T-helper 17 cell (primary cell): ENCODE results near the gene GOLGA6A. TPM values are rescaled to one million over a fixed set of nuclear protein-coding genes. Genes with fewer than 3 reads are reported as not detected.
"Not testable (repeated sequence)": the region's sequence is repeated elsewhere in the genome, so short reads cannot be mapped to it uniquely, and the experiment has no call there.

ENCODE experiments used
- ATAC-seq: fragments of 150-1000 bp; cut with Tn5 transposase; 2 replicates; pipeline ENCODE4 v1.10.0; 2021; ENCODE audit warnings: mild to moderate bottlenecking, moderate library complexity
- DNase-seq, 3 donors: peaks; one replicate each; pipeline versions ENCODE4 v3.0.0 to v3.0.0-alpha.2; 2020 to 2021
- H3K9me3 ChIP-seq: one replicate; pipeline ENCODE4 v1.7.0; 2013; ENCODE audit warnings: low read length, mild to moderate bottlenecking; ENCODE audit not compliant: control insufficient read depth, poor library complexity, severe bottlenecking
- H3K27ac Mint-ChIP-seq: one replicate; pipeline ENCODE4 v1.8.0; 2022; ENCODE audit warnings: mild to moderate bottlenecking, moderate library complexity, mixed read lengths
- H3K27me3 Mint-ChIP-seq: one replicate; pipeline ENCODE4 v1.8.0; 2022; ENCODE audit warnings: mixed read lengths
- H3K36me3 Mint-ChIP-seq: one replicate; pipeline ENCODE4 v1.8.0; 2022; ENCODE audit warnings: low read depth, mixed read lengths
- H3K4me1 Mint-ChIP-seq: one replicate; pipeline ENCODE4 v1.8.0; 2022; ENCODE audit warnings: mild to moderate bottlenecking, mixed read lengths
- H3K4me3 Mint-ChIP-seq: one replicate; pipeline ENCODE4 v1.8.0; 2022; ENCODE audit warnings: mild to moderate bottlenecking, moderate library complexity, mixed read lengths
- total RNA-seq, 4 donors: library from RNA in 2 of 4; stranded (reverse) in 2 of 4; gene quantifications; one replicate each; pipeline ENCODE4 v1.2.3 and lab custom pipeline; 2022 to 2026

GOLGA6A gene
- total RNA-seq, 2 donors from 2014 or later, result 1.0 TPM; not detected in 1

GRCh38 chr15:74123658-74124057, 41.3 kb upstream of the GOLGA6A start:
- ATAC-seq (no peak), DNase-seq (no peak)
- Mint-ChIP-seq H3K4me3 (no peak overlapping the region), H3K27me3 (peaks cover 80% of the 10 kb centered on the region), H3K36me3 (no peaks in the 10 kb centered on the region), H3K4me1 (peaks cover 6% of the 10 kb centered on the region), H3K27ac (no peak overlapping the region)
- H3K9me3 ChIP-seq, result no peaks in the 10 kb centered on the region

- no peak overlapping the region for H3K27ac Mint-ChIP-seq
- H3K36me3 Mint-ChIP-seq, result no peaks in the 10 kb centered on the region
- H3K4me1 Mint-ChIP-seq, result peaks cover 6% of the 10 kb centered on the region
- DNase-seq (no peak), ATAC-seq (no peak)
- no peaks in the 10 kb centered on the region for H3K9me3 ChIP-seq
- H3K4me3 Mint-ChIP-seq, result no peak overlapping the region
- H3K27me3 Mint-ChIP-seq, result peaks cover 75% of the 10 kb centered on the region
These were observed 40.7 kb upstream of the GOLGA6A start for GRCh38 chr15:74123131-74123429.

GRCh38 chr15:74122403-74123130, 40.2 kb upstream of the GOLGA6A start:
- H3K27me3 Mint-ChIP-seq, result peaks cover 79% of the 10 kb centered on the region
- no peaks in the 10 kb centered on the region for H3K9me3 ChIP-seq
- no peak overlapping the region for H3K27ac Mint-ChIP-seq

GRCh38 chr15:74121858-74122257, 39.5 kb upstream of the GOLGA6A start:
- Mint-ChIP-seq H3K36me3 (no peaks in the 10 kb centered on the region), H3K27me3 (peaks cover 72% of the 10 kb centered on the region), H3K27ac (no peak overlapping the region), H3K4me3 (no peak overlapping the region), H3K4me1 (peaks cover 3% of the 10 kb centered on the region)
- ATAC-seq (no peak), DNase-seq (no peak)
- H3K9me3 ChIP-seq, result no peaks in the 10 kb centered on the region

More at GRCh38 chr15:74122403-74123130, 40.2 kb upstream of the GOLGA6A start:
- DNase-seq, result no peak
- no peak for ATAC-seq
- H3K36me3 Mint-ChIP-seq, result no peaks in the 10 kb centered on the region
- no peak overlapping the region for H3K4me3 Mint-ChIP-seq
- H3K4me1 Mint-ChIP-seq, result peaks cover 3% of the 10 kb centered on the region

GRCh38 chr15:74121039-74121438, 38.7 kb upstream of the GOLGA6A start:
- Mint-ChIP-seq H3K27me3 (peaks cover 65% of the 10 kb centered on the region), H3K4me1 (peaks cover 3% of the 10 kb centered on the region), H3K36me3 (no peaks in the 10 kb centered on the region), H3K27ac (no peak overlapping the region), H3K4me3 (no peak overlapping the region)
- no peaks in the 10 kb centered on the region for H3K9me3 ChIP-seq
- no peak for ATAC-seq
- DNase-seq, result no peak

GRCh38 chr15:74120426-74120825, 38.1 kb upstream of the GOLGA6A start:
- H3K9me3 ChIP-seq, result no peaks in the 10 kb centered on the region
- DNase-seq (no peak), ATAC-seq (no peak)
- Mint-ChIP-seq H3K27me3 (peaks cover 60% of the 10 kb centered on the region), H3K4me1 (peaks cover 3% of the 10 kb centered on the region), H3K27ac (no peak overlapping the region), H3K4me3 (no peak overlapping the region), H3K36me3 (no peaks in the 10 kb centered on the region)

- DNase-seq, result no peak
- no peaks in the 10 kb centered on the region for H3K9me3 ChIP-seq
- ATAC-seq, result no peak
- Mint-ChIP-seq H3K36me3 (peaks cover 2% of the 10 kb centered on the region), H3K27ac (no peak overlapping the region), H3K4me1 (peaks cover 2% of the 10 kb centered on the region), H3K4me3 (no peak overlapping the region), H3K27me3 (peaks cover 28% of the 10 kb centered on the region)
These were observed 27.4 kb upstream of the GOLGA6A start for GRCh38 chr15:74109713-74110112.

GRCh38 chr15:74108611-74109010, 26.3 kb upstream of the GOLGA6A start:
- DNase-seq, ATAC-seq, H3K4me3 Mint-ChIP-seq, H3K4me1 Mint-ChIP-seq, H3K9me3 ChIP-seq, H3K36me3 Mint-ChIP-seq, H3K27ac Mint-ChIP-seq: not testable (repeated sequence)
- H3K27me3 Mint-ChIP-seq, result peaks cover 19% of the 10 kb centered on the region

- Mint-ChIP-seq H3K36me3 (no peaks in the 10 kb centered on the region), H3K27ac (no peak overlapping the region), H3K4me1 (peaks cover 2% of the 10 kb centered on the region), H3K4me3 (no peak overlapping the region), H3K27me3 (peaks cover 14% of the 10 kb centered on the region)
- DNase-seq (no peak), ATAC-seq (no peak)
- H3K9me3 ChIP-seq, result no peaks in the 10 kb centered on the region
These were observed 25.8 kb upstream of the GOLGA6A start for GRCh38 chr15:74108111-74108510.

GRCh38 chr15:74099963-74100733, 17.8 kb upstream of the GOLGA6A start:
- H3K36me3 Mint-ChIP-seq, H3K4me1 Mint-ChIP-seq, H3K9me3 ChIP-seq, H3K27me3 Mint-ChIP-seq: not testable (repeated sequence)
- DNase-seq (peak in 2 of 3 donors; percentile 28 to 52), ATAC-seq (peak; percentile 65)
- H3K4me3 Mint-ChIP-seq, result peak overlapping the region; percentile 83
- peak overlapping the region; percentile 57 for H3K27ac Mint-ChIP-seq

- DNase-seq, H3K36me3 Mint-ChIP-seq, H3K27me3 Mint-ChIP-seq, H3K4me3 Mint-ChIP-seq, H3K4me1 Mint-ChIP-seq, H3K27ac Mint-ChIP-seq, ATAC-seq, H3K9me3 ChIP-seq: not testable (repeated sequence)
These were observed 14.6 kb upstream of the GOLGA6A start for GRCh38 chr15:74096753-74097474.

- H3K4me3 Mint-ChIP-seq, ATAC-seq, H3K27me3 Mint-ChIP-seq, H3K27ac Mint-ChIP-seq, H3K36me3 Mint-ChIP-seq, H3K9me3 ChIP-seq, H3K4me1 Mint-ChIP-seq, DNase-seq: not testable (repeated sequence)
These were observed 13.3 kb upstream of the GOLGA6A start for GRCh38 chr15:74095610-74096009.

GRCh38 chr15:74094567-74094966, 12.2 kb upstream of the GOLGA6A start:
- not testable (repeated sequence) for H3K4me3 Mint-ChIP-seq, H3K27me3 Mint-ChIP-seq, ATAC-seq, H3K4me1 Mint-ChIP-seq, DNase-seq, H3K27ac Mint-ChIP-seq, H3K9me3 ChIP-seq, H3K36me3 Mint-ChIP-seq
